D341Med (cell line): ENCODE data around the gene ISL2.
A peak's percentile ranks its signal among the peaks of the same experiment; 100 is the strongest.
"Not testable (repeated sequence)": the region's sequence is repeated elsewhere in the genome, so short reads cannot be mapped to it uniquely, and the experiment has no call there.

ENCODE experiments used
- DNase-seq: peaks from one replicate; pipeline ENCODE4 v3.0.0; 2012; ENCODE audit warnings: low spot score

Gene ISL2

GRCh38 chr15:76336254-76337058, at the start of gene ISL2:
Gene ISL2 (plus strand): TSS chr15:76336773. CDS start chr15:76336884, 111 bp downstream.
- DNase-seq: peak; percentile 96

- DNase-seq: no peak
Observed at GRCh38 chr15:76289582-76289981, 47.0 kb upstream of the ISL2 start.

- DNase-seq: no peak
Observed at GRCh38 chr15:76293361-76293760, 43.2 kb upstream of the ISL2 start.

- DNase-seq: not testable (repeated sequence)
Observed at GRCh38 chr15:76294463-76294862, 42.1 kb upstream of the ISL2 start.

GRCh38 chr15:76296849-76297248, 39.7 kb upstream of the ISL2 start:
- DNase-seq: no peak

- DNase-seq: not testable (repeated sequence)
Observed at GRCh38 chr15:76297951-76298350, 38.6 kb upstream of the ISL2 start.

- DNase-seq: no peak
Observed at GRCh38 chr15:76298986-76299385, 37.6 kb upstream of the ISL2 start.

GRCh38 chr15:76299786-76300185, 36.8 kb upstream of the ISL2 start:
- DNase-seq: no peak

- no peak for DNase-seq
Observed at GRCh38 chr15:76303909-76304308, 32.7 kb upstream of the ISL2 start.

GRCh38 chr15:76309601-76310330, 26.8 kb upstream of the ISL2 start:
- no peak for DNase-seq

GRCh38 chr15:76310475-76311099, 26.0 kb upstream of the ISL2 start:
- no peak for DNase-seq

- peak; percentile 99 for DNase-seq
Observed at GRCh38 chr15:76311100-76311953, 25.2 kb upstream of the ISL2 start, which contains the start of gene ETFA. Gene ETFA (minus strand): TSS chr15:76311469. CDS start chr15:76311388, 81 bp downstream.

GRCh38 chr15:76312540-76313174, 23.9 kb upstream of the ISL2 start:
- DNase-seq: no peak

GRCh38 chr15:76313175-76313567, 23.4 kb upstream of the ISL2 start:
- DNase-seq: not testable (repeated sequence)

- peak; percentile 46 for DNase-seq
Observed at GRCh38 chr15:76313731-76314130, 22.8 kb upstream of the ISL2 start.

GRCh38 chr15:76320012-76320411, 16.6 kb upstream of the ISL2 start:
- no peak for DNase-seq

- no peak for DNase-seq
Observed at GRCh38 chr15:76321171-76321570, 15.4 kb upstream of the ISL2 start.

- DNase-seq: no peak
Observed at GRCh38 chr15:76321602-76322001, 15.0 kb upstream of the ISL2 start.

- DNase-seq: no peak
Observed at GRCh38 chr15:76324066-76324465, 12.5 kb upstream of the ISL2 start.

- no peak for DNase-seq
Observed at GRCh38 chr15:76325704-76326103, 10.9 kb upstream of the ISL2 start.
